Right lobe of liver (tissue), 4 donors: ENCODE results near the gene MXRA7.

Source experiments
- POLR2A ChIP-seq: fragments of 450-650 bp; IDR thresholded peaks from one replicate; pipeline ENCODE4 v1.6.1; 2017; ENCODE audit warnings: antibody characterized with exemption, mild to moderate bottlenecking
- TF ChIP-seq, protein P1 (sequence below), 4 donors: fragments of 200-600 bp in 3 of 4; fragments of 450-650 bp in 1 of 4; IDR thresholded peaks; one replicate each; pipeline versions ENCODE4 v1.5.1 to v1.8.0; 2016 to 2022; ENCODE audit warnings: antibody characterized with exemption in 4 of 4, mild to moderate bottlenecking in 2 of 4
- donor health status: DM: no; HTN: no; CAD: no.
- donor health status: DM: no; HTN: no; CAD: no.
- donor health status: DM: no; HTN: yes; CAD: no.

- TF ChIP-seq, protein P1, sequence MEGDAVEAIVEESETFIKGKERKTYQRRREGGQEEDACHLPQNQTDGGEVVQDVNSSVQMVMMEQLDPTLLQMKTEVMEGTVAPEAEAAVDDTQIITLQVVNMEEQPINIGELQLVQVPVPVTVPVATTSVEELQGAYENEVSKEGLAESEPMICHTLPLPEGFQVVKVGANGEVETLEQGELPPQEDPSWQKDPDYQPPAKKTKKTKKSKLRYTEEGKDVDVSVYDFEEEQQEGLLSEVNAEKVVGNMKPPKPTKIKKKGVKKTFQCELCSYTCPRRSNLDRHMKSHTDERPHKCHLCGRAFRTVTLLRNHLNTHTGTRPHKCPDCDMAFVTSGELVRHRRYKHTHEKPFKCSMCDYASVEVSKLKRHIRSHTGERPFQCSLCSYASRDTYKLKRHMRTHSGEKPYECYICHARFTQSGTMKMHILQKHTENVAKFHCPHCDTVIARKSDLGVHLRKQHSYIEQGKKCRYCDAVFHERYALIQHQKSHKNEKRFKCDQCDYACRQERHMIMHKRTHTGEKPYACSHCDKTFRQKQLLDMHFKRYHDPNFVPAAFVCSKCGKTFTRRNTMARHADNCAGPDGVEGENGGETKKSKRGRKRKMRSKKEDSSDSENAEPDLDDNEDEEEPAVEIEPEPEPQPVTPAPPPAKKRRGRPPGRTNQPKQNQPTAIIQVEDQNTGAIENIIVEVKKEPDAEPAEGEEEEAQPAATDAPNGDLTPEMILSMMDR (IDR thresholded peaks at IDR 0.05), result no peak
- no peak for TF ChIP-seq POLR2A
These were observed 39.4 kb downstream of the MXRA7 start for GRCh38 chr17:76671123-76671911.
